PC-3 (cell line): Measurements from ENCODE around the gene ERICH2.

ENCODE experiments used
- CTCF ChIP-seq: fragments of 300-600 bp; sonication (generic); conservative IDR thresholded peaks from 2 replicates; pipeline ENCODE4 v1.5.1; 2017; ENCODE audit warnings: antibody characterized with exemption, low read depth, mild to moderate bottlenecking, low read length
- EZH2 ChIP-seq: fragments of 300-600 bp; sonication (generic); IDR thresholded peaks from one replicate; pipeline ENCODE4 v1.6.1; 2017; ENCODE audit warnings: antibody characterized with exemption, mild to moderate bottlenecking, low read length; ENCODE audit not compliant: unreplicated experiment
- EZH2phosphoT487 ChIP-seq: fragments of 300-600 bp; sonication (generic); IDR thresholded peaks from 2 replicates; pipeline ENCODE4 v1.6.1; 2018; ENCODE audit warnings: mild to moderate bottlenecking, antibody characterized with exemption, low read length, borderline replicate concordance

GRCh38 chr2:170815746-170816503, 45.7 kb downstream of the ERICH2 start:
- peak; percentile 89 for TF ChIP-seq CTCF
- TF ChIP-seq EZH2 = no peak
- no peak for TF ChIP-seq EZH2phosphoT487
